ENCODE measurements around the gene VAX1.
"Not testable (repeated sequence)": the region's sequence is repeated elsewhere in the genome, so short reads cannot be mapped to it uniquely, and the experiment has no call there.

VAX1 gene, protein sequence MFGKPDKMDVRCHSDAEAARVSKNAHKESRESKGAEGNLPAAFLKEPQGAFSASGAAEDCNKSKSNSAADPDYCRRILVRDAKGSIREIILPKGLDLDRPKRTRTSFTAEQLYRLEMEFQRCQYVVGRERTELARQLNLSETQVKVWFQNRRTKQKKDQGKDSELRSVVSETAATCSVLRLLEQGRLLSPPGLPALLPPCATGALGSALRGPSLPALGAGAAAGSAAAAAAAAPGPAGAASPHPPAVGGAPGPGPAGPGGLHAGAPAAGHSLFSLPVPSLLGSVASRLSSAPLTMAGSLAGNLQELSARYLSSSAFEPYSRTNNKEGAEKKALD

GRCh38 chr10:117137911-117138642 lies at the start of gene VAX1:
Gene VAX1 (minus strand): TSS chr10:117138270. CDS start chr10:117138056, 214 bp downstream.
- peak within 1 kb of the TSS; percentile 35 for H3K4me3 ChIP-seq (ENCODE audit: low read depth, low read length)
- DNase-seq (ENCODE audit: low read depth), result no peak

DNA sequence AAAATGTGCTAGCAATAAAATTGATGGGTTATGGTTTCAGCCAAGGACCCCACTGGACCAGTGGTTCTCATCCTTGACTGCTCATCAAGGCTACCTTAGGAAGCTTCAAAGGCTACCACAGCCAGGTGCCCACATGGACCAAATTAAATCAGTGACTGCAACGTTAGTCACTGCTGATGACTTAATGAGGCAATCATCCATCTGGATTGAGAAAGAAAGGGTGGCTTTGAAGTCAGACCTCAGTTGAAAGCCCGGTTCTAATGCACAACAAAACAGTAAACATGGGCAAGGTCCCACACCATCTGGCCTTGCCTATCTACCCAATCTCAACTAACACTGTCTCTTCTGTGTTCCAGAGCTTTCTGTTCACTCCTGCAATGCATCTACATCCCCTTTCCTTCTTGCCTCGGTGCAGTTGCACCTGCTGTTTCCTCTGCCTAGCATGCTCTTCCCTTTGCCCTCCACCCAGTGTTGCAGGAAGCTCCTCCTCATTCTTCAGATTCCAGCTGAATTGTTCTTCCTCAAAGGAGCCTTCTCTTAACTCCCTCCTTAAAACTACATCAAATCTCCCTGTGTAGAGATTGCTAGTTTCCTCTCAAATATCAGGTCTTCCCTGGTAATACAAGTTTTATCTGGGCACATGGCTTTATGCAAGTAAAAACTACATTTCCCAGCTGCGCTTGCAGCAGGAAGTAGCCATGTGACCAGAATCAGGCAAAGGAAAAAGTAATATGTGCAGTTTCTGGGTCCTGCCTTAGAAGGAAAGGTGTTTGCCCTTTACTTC lies 49.0 kb upstream of the VAX1 start:
- DNase-seq (ENCODE audit: low read depth), result no peak
- H3K4me3 ChIP-seq (ENCODE audit: low read depth, low read length), result no peak overlapping the region

DNA sequence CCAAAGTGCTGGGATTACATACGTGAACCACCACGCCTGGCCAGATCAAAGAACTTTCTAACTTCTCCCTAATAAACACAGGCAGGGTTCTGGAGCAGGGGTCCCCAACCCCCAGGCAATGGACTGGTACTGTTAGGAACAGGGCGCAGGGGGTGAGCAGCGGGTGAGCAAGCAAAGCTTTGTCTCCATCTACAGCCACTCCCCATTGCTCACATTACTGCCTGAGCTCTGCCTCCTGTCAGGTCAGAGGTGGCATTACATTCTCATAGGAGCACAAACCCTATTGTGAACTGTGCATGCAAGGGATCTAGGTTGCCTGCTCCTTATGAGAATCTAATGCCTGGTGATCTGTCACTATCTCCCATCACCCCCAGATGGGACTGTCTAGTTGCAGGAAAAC lies 47.7 kb upstream of the VAX1 start:
- not testable (repeated sequence) for H3K4me3 ChIP-seq (ENCODE audit: low read depth, low read length); DNase-seq (ENCODE audit: low read depth)

- H3K4me3 ChIP-seq (ENCODE audit: low read depth, low read length), result no peak overlapping the region
- no peak for DNase-seq (ENCODE audit: low read depth)
These were observed 46.8 kb upstream of the VAX1 start for GRCh38 chr10:117184821-117185220.

DNA sequence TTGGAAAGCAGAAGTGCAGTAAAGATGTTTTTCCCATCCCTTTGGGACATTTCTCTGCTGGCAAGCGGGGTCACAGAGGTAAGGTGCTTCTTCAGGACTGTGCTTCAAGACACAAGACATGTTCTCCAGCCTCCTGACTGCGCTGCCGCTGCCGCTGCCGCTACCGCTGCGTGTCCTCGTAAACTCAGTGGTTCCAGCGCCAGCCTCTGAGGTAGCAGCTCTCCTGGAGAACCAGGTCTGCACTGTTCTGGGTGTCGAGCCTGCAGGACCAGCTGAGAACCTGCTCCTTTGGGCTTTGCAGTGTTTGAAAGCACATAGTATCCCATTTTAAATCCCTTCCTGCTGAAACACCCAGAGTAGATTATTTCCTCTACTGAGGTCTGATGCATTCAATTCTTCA lies 46.2 kb upstream of the VAX1 start:
- H3K4me3 ChIP-seq (ENCODE audit: low read depth, low read length), result no peak overlapping the region
- DNase-seq (ENCODE audit: low read depth), result no peak

- DNase-seq (ENCODE audit: low read depth), result no peak
- no peak overlapping the region for H3K4me3 ChIP-seq (ENCODE audit: low read depth, low read length)
These were observed 40.1 kb upstream of the VAX1 start for GRCh38 chr10:117178190-117178589.

- DNase-seq (ENCODE audit: low read depth), result peak; percentile 12
- H3K4me3 ChIP-seq (ENCODE audit: low read depth, low read length), result peak overlapping the region; percentile 26
These were observed 37.9 kb upstream of the VAX1 start for GRCh38 chr10:117175901-117176534.

- peak overlapping the region; percentile 26 for H3K4me3 ChIP-seq (ENCODE audit: low read depth, low read length)
- no peak for DNase-seq (ENCODE audit: low read depth)
These were observed 37.3 kb upstream of the VAX1 start for GRCh38 chr10:117175215-117175900.

DNA sequence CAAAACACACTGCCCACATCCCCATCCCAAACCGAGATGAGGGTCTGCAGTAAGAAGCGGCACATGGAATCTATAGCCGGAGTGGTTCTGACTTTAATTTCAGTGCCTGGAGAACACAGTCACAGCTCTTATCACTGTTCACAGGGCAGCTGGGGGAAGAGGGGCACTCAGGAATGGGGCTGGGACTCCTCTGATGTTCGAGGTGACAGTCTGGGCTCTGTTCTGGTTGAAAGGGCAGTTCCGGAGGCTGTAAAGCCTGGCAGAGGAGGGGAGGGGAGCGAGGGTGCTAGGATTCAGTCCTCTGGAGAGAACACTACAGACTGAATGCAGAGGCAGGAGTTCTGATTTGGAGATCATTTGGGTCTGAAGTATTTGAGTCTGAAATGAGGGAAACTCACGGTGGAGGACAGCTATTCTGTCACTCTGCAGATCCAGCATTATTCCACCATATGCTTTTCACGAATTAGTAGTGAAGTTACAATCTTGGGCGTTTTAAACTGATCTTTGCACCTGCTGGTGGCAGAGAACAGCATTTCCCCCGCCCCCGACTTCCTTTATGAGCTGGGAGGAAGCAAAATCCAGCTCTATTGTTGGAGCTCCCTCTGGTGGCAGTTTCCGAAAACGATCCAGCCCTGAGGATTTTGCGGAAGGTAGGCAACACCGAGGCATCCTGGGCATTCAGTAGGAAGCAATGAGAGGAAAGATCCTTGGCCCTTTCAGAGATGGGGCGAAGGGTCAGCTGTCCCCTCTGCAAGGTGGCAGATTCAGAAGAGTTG lies 36.6 kb upstream of the VAX1 start:
- H3K4me3 ChIP-seq (ENCODE audit: low read depth, low read length), result peak overlapping the region; percentile 26
- DNase-seq (ENCODE audit: low read depth), result peak; percentile 10

- DNase-seq (ENCODE audit: low read depth), result no peak
- no peak overlapping the region for H3K4me3 ChIP-seq (ENCODE audit: low read depth, low read length)
These were observed 32.2 kb upstream of the VAX1 start for GRCh38 chr10:117170244-117170643.

DNA sequence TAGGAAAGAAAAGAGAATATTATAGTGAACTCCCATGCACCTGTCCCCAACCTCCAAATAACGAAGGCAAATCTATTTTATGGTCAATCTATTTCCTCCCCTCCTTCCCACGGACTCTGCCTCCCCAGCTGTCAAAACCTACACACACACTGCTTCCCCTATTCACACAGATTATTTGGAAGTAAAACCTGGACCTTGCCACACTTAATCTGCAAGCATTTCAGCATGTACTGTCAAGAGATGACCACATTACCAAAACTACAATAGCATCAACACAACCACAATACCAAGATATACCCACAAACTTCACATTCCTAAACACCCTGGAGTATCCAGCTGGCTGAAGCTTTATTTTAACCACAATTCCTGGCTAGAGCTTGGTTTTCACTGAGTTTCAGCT lies 31.4 kb upstream of the VAX1 start:
- no peak for DNase-seq (ENCODE audit: low read depth)
- H3K4me3 ChIP-seq (ENCODE audit: low read depth, low read length), result no peak overlapping the region

GRCh38 chr10:117168729-117169128 lies 30.7 kb upstream of the VAX1 start:
- no peak for DNase-seq (ENCODE audit: low read depth)
- H3K4me3 ChIP-seq (ENCODE audit: low read depth, low read length), result no peak overlapping the region

GRCh38 chr10:117167789-117168674 lies 30.0 kb upstream of the VAX1 start:
- no peak overlapping the region for H3K4me3 ChIP-seq (ENCODE audit: low read depth, low read length)
- DNase-seq (ENCODE audit: low read depth), result no peak

GRCh38 chr10:117167346-117167788 lies 29.3 kb upstream of the VAX1 start:
- no peak for DNase-seq (ENCODE audit: low read depth)
- H3K4me3 ChIP-seq (ENCODE audit: low read depth, low read length), result no peak overlapping the region

- no peak for DNase-seq (ENCODE audit: low read depth)
- H3K4me3 ChIP-seq (ENCODE audit: low read depth, low read length), result no peak overlapping the region
These were observed 28.6 kb upstream of the VAX1 start for GRCh38 chr10:117166418-117167345.
